ENCODE measurements around the gene SELENON. TPM values are rescaled to one million over a fixed set of nuclear protein-coding genes. Genes with fewer than 3 reads are reported as not detected.

SELENON gene
- total and polyA plus RNA-seq, 10 of the 15 experiments (the other 5 are each of a cell fraction or from before 2014, with no cell fraction given), result 0.07 to 5.1 (median 0.80) TPM

DNA sequence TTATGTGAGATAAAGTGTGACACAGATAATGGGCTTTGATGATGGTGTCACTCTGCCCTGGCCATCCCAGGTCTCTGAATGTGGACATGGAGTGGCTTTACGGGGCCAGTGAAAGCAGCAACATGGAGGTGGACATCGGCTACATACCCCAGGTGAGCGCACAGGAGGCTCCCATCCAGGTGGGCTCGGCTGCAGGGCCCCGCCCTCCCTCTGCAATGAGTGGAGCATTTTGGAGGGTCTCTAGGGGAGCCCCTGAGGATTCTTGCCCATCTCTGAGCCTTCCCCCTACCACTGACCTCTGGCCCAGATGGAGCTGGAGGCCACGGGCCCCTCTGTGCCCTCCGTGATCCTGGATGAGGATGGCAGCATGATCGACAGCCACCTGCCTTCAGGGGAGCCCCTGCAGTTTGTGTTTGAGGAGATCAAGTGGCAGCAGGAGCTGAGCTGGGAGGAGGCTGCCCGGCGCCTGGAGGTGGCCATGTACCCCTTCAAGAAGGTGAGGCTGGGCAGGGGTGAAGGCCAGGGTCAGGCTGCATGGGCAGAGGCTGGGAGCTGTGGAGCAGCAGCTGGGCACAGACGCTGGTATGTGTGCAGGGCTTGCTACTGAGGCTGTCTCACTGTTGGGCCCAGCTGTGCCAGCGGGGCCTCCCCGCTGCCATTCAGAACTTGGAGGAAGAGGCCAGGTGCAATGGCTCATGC lies 11.5 kb downstream of the SELENON start:
- H3K4me2 ChIP-seq (ENCODE audit: control insufficient read depth, insufficient read depth), result no peak overlapping the region
- H3K4me1 ChIP-seq (ENCODE audit: control insufficient read depth, insufficient read depth, low read length), result peaks cover 7% of the 10 kb centered on the region
- WGBS (ENCODE audit: insufficient coverage, insufficient replicate concordance, low lambda C conversion rate, missing lambda C conversion rate), result 40% methylated on average over 13 of the region's 13 CpGs
- intact Hi-C loops (cut with micrococcal nuclease; ENCODE audit: unreplicated experiment), result loop anchor here (1.0 to 5.0 kb wide), 2 partner anchors 289 to 308 kb away; no protein-coding TSS in a partner anchor
- SMC1A ChIA-PET (ENCODE audit: uncharacterized antibody, unreplicated experiment), result interaction anchor here (1.5 to 1.7 kb wide), 2 partner anchors 10 to 186 kb away, joined by 4 to 5 read pairs; partner anchors contain the start of gene PAFAH2
- no peak overlapping the region for H3K4me3 ChIP-seq
- H4K20me1 ChIP-seq (ENCODE audit: control insufficient read depth, insufficient read depth), result no peaks in the 10 kb centered on the region
- H3K36me3 ChIP-seq (ENCODE audit: control insufficient read depth in 2 of 2, insufficient read depth in 2 of 2, low read length in 1 of 2), result no peaks in the 10 kb centered on the region
- TF ChIP-seq ZNF217 (IDR thresholded peaks at IDR 0.05), result no peak
- no peak for TF ChIP-seq MXI1 (IDR thresholded peaks at IDR 0.05; ENCODE audit: low read depth, low read length)
- no peak for TF ChIP-seq REST (IDR thresholded peaks at IDR 0.05; ENCODE audit: low read depth, low read length)
- no peak for TF ChIP-seq TCF7 (IDR thresholded peaks at IDR 0.05; ENCODE audit: borderline replicate concordance)
- TF ChIP-seq ZNF207 (IDR thresholded peaks at IDR 0.05; ENCODE audit: borderline replicate concordance), result no peak
- H3K27ac ChIP-seq (ENCODE audit: control insufficient read depth, insufficient read depth), result no peak overlapping the region
- no peak overlapping the region for H3K9ac ChIP-seq (ENCODE audit: control insufficient read depth, insufficient read depth, low read length)
- CTCF ChIA-PET, result interaction anchor here (0.8 to 8.1 kb wide), 12 partner anchors 12 to 361 kb away, joined by 3 to 63 read pairs (median 7); partner anchors contain the start of gene SELENON
- no TSS peak for BruUV-seq (replicated peaks)
- no peaks in the 10 kb centered on the region for H3K9me3 ChIP-seq (replicated peaks; ENCODE audit: control insufficient read depth, insufficient read depth, low read length)
- no peaks in the 10 kb centered on the region for H3K79me2 ChIP-seq (ENCODE audit: control insufficient read depth, insufficient read depth, low read length)
- ATAC-seq (no peak), DNase-seq (ENCODE audit: low read depth, low spot score) (no peak), FAIRE-seq (no peak)
- in situ Hi-C loops (cut with MboI), result loop anchor here (5.0 to 25.0 kb wide), 2 partner anchors 399 to 574 kb away; partner anchors contain the start of gene RHCE
- no peaks in the 10 kb centered on the region for H3K27me3 ChIP-seq (replicated peaks in 1 of 2; ENCODE audit: control insufficient read depth in 2 of 2, insufficient read depth in 2 of 2, low read length in 1 of 2)
- RAD21 ChIA-PET (ENCODE audit: unreplicated experiment), result interaction anchor here (1.0 to 2.4 kb wide), 6 partner anchors 11 to 306 kb away, joined by 3 to 15 read pairs (median 6); partner anchors contain the start of gene SELENON
- no peak overlapping the region for H2AFZ ChIP-seq (ENCODE audit: control insufficient read depth, low read depth, low read length)
- POLR2A ChIA-PET, result no interaction called here

Measured in GM12878 (cell line).